Transverse colon (tissue), 4 donors: ENCODE measurements around the gene CDYL.

Experiments
- EP300 ChIP-seq: sonication (generic); formaldehyde crosslinking; IDR thresholded peaks from one replicate; pipeline ENCODE4 v1.6.1; 2017; ENCODE audit warnings: antibody characterized with exemption, low read depth
- POLR2A ChIP-seq: fragments of 450-650 bp; IDR thresholded peaks from one replicate; pipeline ENCODE4 v1.6.1; 2016; ENCODE audit warnings: antibody characterized with exemption, mild to moderate bottlenecking, moderate library complexity
- POLR2AphosphoS5 ChIP-seq, 3 donors: sonication (generic); formaldehyde crosslinking; IDR thresholded peaks; one replicate each; pipeline ENCODE4 v1.6.1; 2016; ENCODE audit warnings: antibody characterized with exemption in 3 of 3
- TF ChIP-seq, protein P1 (sequence below), 5 experiments: fragments of 200-600 bp in 3 of 5; fragments of 450-650 bp in 2 of 5; sonication (generic) in 3 of 5; IDR thresholded peaks; 1 replicate in 2 of 5; 2 replicates in 3 of 5; pipeline ENCODE4 v1.5.1; 2016 to 2017; ENCODE audit warnings: antibody characterized with exemption in 5 of 5, inconsistent platforms in 3 of 5, mild to moderate bottlenecking in 2 of 5, moderate library complexity in 1 of 5

DNA sequence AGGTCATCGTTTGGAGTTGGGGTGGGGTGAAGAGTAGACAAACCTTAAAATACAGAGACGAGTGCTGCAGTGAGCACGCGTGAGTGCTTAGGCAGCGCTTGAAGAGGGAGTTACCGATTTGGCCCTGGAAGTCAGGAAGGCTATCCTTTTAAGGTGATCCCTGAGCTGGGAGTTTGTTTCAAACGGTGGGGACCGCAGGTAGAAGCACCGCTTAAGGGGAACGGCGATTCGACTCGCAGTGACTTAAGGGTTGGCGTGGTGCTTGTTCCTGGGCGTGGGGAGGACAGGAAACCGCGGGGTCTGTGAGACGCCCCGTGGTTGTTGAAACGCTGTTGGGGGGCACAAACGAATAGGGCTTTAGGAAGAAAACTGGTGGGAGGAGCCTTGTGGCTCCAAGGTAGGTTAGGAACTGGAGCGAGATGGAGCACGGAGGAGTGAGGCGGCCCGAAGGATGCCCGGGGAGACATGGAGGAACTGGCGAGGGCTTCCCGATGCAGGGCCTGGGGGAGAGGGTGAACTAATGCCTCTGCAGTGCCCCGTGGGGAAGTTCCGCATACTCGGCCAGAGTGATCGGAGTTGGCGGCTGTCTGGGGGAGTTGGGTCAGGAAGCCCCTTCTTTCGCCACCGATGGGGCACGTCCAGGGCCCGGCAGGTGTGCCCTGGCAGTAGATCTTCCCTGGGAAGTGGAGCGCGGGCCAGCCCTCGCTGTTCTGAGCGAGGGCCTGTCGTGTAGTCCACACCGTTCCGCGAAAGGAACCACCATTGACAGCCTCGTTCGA lies 1.3 kb upstream of the CDYL start:
- TF ChIP-seq, protein P1, sequence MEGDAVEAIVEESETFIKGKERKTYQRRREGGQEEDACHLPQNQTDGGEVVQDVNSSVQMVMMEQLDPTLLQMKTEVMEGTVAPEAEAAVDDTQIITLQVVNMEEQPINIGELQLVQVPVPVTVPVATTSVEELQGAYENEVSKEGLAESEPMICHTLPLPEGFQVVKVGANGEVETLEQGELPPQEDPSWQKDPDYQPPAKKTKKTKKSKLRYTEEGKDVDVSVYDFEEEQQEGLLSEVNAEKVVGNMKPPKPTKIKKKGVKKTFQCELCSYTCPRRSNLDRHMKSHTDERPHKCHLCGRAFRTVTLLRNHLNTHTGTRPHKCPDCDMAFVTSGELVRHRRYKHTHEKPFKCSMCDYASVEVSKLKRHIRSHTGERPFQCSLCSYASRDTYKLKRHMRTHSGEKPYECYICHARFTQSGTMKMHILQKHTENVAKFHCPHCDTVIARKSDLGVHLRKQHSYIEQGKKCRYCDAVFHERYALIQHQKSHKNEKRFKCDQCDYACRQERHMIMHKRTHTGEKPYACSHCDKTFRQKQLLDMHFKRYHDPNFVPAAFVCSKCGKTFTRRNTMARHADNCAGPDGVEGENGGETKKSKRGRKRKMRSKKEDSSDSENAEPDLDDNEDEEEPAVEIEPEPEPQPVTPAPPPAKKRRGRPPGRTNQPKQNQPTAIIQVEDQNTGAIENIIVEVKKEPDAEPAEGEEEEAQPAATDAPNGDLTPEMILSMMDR (IDR thresholded peaks at IDR 0.05), result no peak
- TF ChIP-seq POLR2AphosphoS5 (IDR thresholded peaks at IDR 0.05) (no peak), EP300 (no peak), POLR2A (no peak)
